CD1c-positive myeloid dendritic cell (primary cell): ENCODE measurements around the gene NIPAL4.
"Not testable (repeated sequence)": the region's sequence is repeated elsewhere in the genome, so short reads cannot be mapped to it uniquely, and the experiment has no call there.

Experiments used
- DNase-seq: peaks from one replicate; pipeline ENCODE4 v3.0.0-alpha.2; 2016; ENCODE audit errors: extremely low spot score

Gene NIPAL4

GRCh38 chr5:157459715-157460599 lies at the start of gene NIPAL4:
Gene NIPAL4, plus strand, starts transcription at chr5:157460213. Its CDS starts 108 bp downstream, at chr5:157460321.
- peak; percentile 23 for DNase-seq

- DNase-seq = no peak
Measured at GRCh38 chr5:157415838-157416237, 44.2 kb upstream of the NIPAL4 start.

- not testable (repeated sequence) for DNase-seq
Measured at GRCh38 chr5:157419521-157419920, 40.5 kb upstream of the NIPAL4 start.

GRCh38 chr5:157429920-157430319 lies 30.1 kb upstream of the NIPAL4 start:
- not testable (repeated sequence) for DNase-seq

GRCh38 chr5:157431544-157432200 lies 28.3 kb upstream of the NIPAL4 start:
- peak; percentile 77 for DNase-seq

GRCh38 chr5:157434096-157434495 lies 25.9 kb upstream of the NIPAL4 start:
- no peak for DNase-seq

GRCh38 chr5:157443041-157443549 lies 16.9 kb upstream of the NIPAL4 start:
- no peak for DNase-seq

- no peak for DNase-seq
Measured at GRCh38 chr5:157444224-157444623, 15.8 kb upstream of the NIPAL4 start.

- no peak for DNase-seq
Measured at GRCh38 chr5:157445745-157446411, 14.1 kb upstream of the NIPAL4 start.

- no peak for DNase-seq
Measured at GRCh38 chr5:157446412-157446935, 13.5 kb upstream of the NIPAL4 start.

GRCh38 chr5:157447201-157447637 lies 12.8 kb upstream of the NIPAL4 start:
- DNase-seq = no peak

GRCh38 chr5:157449011-157449723 lies 10.8 kb upstream of the NIPAL4 start:
- no peak for DNase-seq

GRCh38 chr5:157450024-157450423 lies 10.0 kb upstream of the NIPAL4 start:
- no peak for DNase-seq

- DNase-seq = no peak
Measured at GRCh38 chr5:157451806-157452205, 8.2 kb upstream of the NIPAL4 start.

GRCh38 chr5:157454273-157454672 lies 5.7 kb upstream of the NIPAL4 start:
- DNase-seq = no peak

- no peak for DNase-seq
Measured at GRCh38 chr5:157455057-157455456, 5.0 kb upstream of the NIPAL4 start.

- no peak for DNase-seq
Measured at GRCh38 chr5:157456301-157456700, 3.7 kb upstream of the NIPAL4 start.

GRCh38 chr5:157457391-157457790 lies 2.6 kb upstream of the NIPAL4 start:
- no peak for DNase-seq

GRCh38 chr5:157458835-157459234 lies 1.2 kb upstream of the NIPAL4 start:
- DNase-seq = no peak

- DNase-seq = no peak
Measured at GRCh38 chr5:157460921-157461792, 1.1 kb downstream of the NIPAL4 start.
